ENCODE data around the gene DELE1. TPM values are rescaled to one million over a fixed set of nuclear protein-coding genes. Genes with fewer than 3 reads are reported as not detected.
A peak's percentile ranks its signal among the peaks of the same experiment; 100 is the strongest.

The DELE1 gene, protein sequence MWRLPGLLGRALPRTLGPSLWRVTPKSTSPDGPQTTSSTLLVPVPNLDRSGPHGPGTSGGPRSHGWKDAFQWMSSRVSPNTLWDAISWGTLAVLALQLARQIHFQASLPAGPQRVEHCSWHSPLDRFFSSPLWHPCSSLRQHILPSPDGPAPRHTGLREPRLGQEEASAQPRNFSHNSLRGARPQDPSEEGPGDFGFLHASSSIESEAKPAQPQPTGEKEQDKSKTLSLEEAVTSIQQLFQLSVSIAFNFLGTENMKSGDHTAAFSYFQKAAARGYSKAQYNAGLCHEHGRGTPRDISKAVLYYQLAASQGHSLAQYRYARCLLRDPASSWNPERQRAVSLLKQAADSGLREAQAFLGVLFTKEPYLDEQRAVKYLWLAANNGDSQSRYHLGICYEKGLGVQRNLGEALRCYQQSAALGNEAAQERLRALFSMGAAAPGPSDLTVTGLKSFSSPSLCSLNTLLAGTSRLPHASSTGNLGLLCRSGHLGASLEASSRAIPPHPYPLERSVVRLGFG
- 10 to 100 TPM; 69.2 to 69.4 TPM for total RNA-seq

DNA sequence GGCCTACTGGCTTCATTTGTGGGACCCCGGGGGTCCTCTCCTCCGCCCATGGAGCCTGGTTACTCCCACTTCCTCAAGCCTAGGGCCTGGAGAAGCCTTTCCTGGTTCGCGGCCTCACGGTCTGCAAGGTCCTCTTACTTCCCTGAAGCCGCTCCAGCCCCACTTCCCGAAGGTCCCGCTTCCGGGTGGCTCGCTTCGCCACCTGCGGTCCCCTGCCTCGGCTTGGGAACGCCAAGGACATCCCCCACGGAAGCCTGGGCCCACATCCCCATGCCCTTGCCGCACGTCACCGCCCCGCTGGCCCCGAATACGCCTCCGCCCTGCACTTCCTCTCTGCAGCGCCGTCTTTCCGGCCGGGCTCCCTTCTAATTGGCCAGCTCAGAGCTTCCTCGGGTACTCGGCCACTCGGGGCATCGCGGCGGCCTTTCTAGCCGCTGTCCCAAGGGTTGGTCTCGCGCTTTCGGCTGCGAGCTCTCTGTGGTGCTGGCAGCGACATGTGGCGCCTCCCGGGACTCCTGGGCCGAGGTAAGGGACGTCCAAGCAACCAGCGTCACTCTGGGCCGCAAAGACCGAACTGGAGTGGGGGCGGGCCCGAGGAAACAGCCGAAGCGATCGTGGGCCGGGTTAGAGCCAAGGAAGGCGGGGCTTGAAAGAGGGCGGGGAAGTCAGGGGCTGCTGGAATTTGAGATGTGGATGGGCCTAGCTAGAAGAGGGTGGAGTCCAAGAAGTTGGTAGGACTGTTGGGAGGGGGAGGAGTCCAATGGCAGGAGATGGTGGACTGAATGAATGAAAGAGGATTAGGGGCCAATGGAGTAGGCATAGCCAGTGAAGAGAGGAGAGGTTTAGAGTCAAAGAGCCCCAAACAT lies at the start of gene DELE1:
Gene DELE1, plus strand, starts transcription at position 424 of the 866 bp plus-strand sequence. Its CDS starts 71 bp downstream, at position 495.
- DNase-seq = peak; percentile 96
- TF ChIP-seq, protein P1, sequence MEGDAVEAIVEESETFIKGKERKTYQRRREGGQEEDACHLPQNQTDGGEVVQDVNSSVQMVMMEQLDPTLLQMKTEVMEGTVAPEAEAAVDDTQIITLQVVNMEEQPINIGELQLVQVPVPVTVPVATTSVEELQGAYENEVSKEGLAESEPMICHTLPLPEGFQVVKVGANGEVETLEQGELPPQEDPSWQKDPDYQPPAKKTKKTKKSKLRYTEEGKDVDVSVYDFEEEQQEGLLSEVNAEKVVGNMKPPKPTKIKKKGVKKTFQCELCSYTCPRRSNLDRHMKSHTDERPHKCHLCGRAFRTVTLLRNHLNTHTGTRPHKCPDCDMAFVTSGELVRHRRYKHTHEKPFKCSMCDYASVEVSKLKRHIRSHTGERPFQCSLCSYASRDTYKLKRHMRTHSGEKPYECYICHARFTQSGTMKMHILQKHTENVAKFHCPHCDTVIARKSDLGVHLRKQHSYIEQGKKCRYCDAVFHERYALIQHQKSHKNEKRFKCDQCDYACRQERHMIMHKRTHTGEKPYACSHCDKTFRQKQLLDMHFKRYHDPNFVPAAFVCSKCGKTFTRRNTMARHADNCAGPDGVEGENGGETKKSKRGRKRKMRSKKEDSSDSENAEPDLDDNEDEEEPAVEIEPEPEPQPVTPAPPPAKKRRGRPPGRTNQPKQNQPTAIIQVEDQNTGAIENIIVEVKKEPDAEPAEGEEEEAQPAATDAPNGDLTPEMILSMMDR (IDR thresholded peaks at IDR 0.05) = no peak
- Histone ChIP-seq H3K4me3 (peak within 1 kb of the TSS; percentile 54), H3K9me3 (no peaks in the 10 kb centered on the region), H3K9ac (ENCODE audit: low read depth in 2 of 2, low read length in 2 of 2) (peak within 1 kb of the TSS; percentile 78 to 99), H3K36me3 (peaks cover 21% of the 10 kb centered on the region), H3K27ac (peak within 1 kb of the TSS; percentile 94), H3K27me3 (no peaks in the 10 kb centered on the region), H3K4me1 (peaks cover 5% of the 10 kb centered on the region)
- intact Hi-C loops (cut with DNase I) = no loop called here

DNA sequence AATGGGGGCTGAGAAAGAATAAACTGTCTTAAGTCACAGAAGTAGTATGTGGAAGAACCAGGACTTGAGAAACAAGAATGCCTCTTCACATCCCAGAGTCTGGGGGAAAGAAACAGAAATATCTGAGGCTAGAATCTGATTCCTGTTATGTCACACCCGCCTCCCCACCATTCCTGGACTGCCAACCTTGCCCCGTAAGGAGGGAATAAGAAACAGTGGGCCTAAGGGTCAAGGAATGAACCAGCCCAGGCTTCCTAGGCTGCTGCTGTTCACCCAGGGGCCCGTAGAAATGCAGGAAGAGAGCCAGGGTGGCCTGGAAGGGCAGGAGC lies 49.8 kb upstream of the DELE1 start:
- Histone ChIP-seq H3K9me3 (no peaks in the 10 kb centered on the region), H3K4me1 (peaks cover 24% of the 10 kb centered on the region), H3K4me3 (no peak overlapping the region), H3K27ac (peak overlapping the region; percentile 94), H3K36me3 (no peaks in the 10 kb centered on the region), H3K9ac (ENCODE audit: low read depth in 2 of 2, low read length in 2 of 2) (peak overlapping the region; percentile 0 to 98), H3K27me3 (peaks cover 12% of the 10 kb centered on the region)
- TF ChIP-seq, protein P1 (IDR thresholded peaks at IDR 0.05) = no peak
- DNase-seq = no peak
- intact Hi-C loops (cut with DNase I) = no loop called here

DNA sequence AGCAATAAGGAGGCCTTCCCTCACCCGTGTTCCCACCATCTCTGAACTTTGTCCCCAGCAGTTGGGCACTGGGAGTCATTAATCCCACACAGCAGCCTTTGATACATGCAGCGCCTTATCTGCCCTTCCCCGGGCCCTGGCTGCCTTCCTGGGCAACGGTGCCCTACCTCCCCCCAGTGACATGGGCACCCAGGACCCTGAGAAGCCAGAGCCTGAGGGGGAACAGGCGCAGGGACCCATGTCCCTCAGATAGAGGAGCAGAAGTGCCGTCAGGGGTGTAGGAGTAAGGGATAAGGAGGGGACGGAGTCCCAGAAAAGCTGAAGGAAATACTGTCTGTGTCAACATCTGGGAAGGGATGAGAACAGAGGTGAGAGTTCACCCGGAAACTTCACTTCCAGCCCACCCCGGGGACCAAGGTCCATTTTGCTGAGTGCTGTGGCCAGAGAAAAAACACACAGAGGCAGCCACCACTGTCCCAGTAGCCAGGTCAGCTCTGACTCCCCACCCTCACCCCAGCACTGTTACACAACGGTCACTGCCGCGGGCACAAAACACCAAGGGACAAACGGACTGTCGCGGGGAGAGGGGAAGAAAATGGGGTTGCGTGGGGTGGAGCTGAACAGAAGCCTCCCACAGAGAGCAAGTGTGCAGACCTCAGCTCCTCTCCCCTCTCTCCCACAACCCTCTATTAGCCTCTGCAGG lies 49.3 kb upstream of the DELE1 start:
- intact Hi-C loops (cut with DNase I) = no loop called here
- Histone ChIP-seq H3K4me3 (peak overlapping the region; percentile 73), H3K9me3 (no peaks in the 10 kb centered on the region), H3K36me3 (no peaks in the 10 kb centered on the region), H3K27ac (peak overlapping the region; percentile 94), H3K9ac (ENCODE audit: low read depth in 2 of 2, low read length in 2 of 2) (peak overlapping the region; percentile 31 to 98), H3K27me3 (peaks cover 12% of the 10 kb centered on the region), H3K4me1 (peaks cover 21% of the 10 kb centered on the region)
- peak; percentile 91 for DNase-seq
- TF ChIP-seq, protein P1 (IDR thresholded peaks at IDR 0.05) = no peak

- intact Hi-C loops (cut with DNase I) = loop anchor here (5.0 kb wide), 1 partner anchor 33 kb away; no protein-coding TSS in a partner anchor
- peaks cover 14% of the 10 kb centered on the region for H3K4me1 ChIP-seq
- TF ChIP-seq, protein P1 (IDR thresholded peaks at IDR 0.05) = no peak
- H3K27ac ChIP-seq = peak overlapping the region; percentile 94
- H3K27me3 ChIP-seq = peaks cover 12% of the 10 kb centered on the region
- no peaks in the 10 kb centered on the region for H3K36me3 ChIP-seq
- H3K9me3 ChIP-seq = no peaks in the 10 kb centered on the region
- no peak for DNase-seq
- H3K9ac ChIP-seq (ENCODE audit: low read depth in 2 of 2, low read length in 2 of 2) = peak overlapping the region; percentile 81 to 98
- peak overlapping the region; percentile 73 for H3K4me3 ChIP-seq
These were observed 48.5 kb upstream of the DELE1 start for GRCh38 chr5:141875022-141875740.

All from colonic mucosa (tissue), 4 donors.